ENCODE data around the gene SKP1. TPM values are rescaled to one million over a fixed set of nuclear protein-coding genes. Genes with fewer than 3 reads are reported as not detected.

The SKP1 gene
- total and polyA plus RNA-seq, 9 of the 15 experiments (the other 6 are each of a cell fraction or from before 2014, with no cell fraction given): 301 to 2,109 (median 639) TPM

GRCh38 chr5:134131578-134132350 is 45.0 kb downstream of the SKP1 start:
- BruUV-seq (replicated peaks): no TSS peak
- H3K4me1 ChIP-seq (replicated peaks in 1 of 2; ENCODE audit: control insufficient read depth in 2 of 2, insufficient read depth in 2 of 2, low read length in 2 of 2): peaks cover 0 to 17% of the 10 kb centered on the region in 2 experiments; a peak in 1 of 5 replicates
- FAIRE-seq: no peak
- ATAC-seq: no peak
- no peak overlapping the region for H2AFZ ChIP-seq (ENCODE audit: low read depth, low read length)
- peaks cover 49% of the 10 kb centered on the region; the same call in 2 of the 3 replicates for H3K36me3 ChIP-seq (ENCODE audit: control insufficient read depth, insufficient read depth, low read length)
- intact Hi-C loops (cut with micrococcal nuclease): no loop called here
- no peak for DNase-seq (ENCODE audit: extremely low read depth in 1 of 4, low spot score in 3 of 4)
- H3K79me2 ChIP-seq (ENCODE audit: control insufficient read depth, insufficient read depth, low read length): no peaks in the 10 kb centered on the region
- peaks cover 28% of the 10 kb centered on the region for H4K20me1 ChIP-seq (replicated peaks; ENCODE audit: control insufficient read depth, insufficient read depth, low read length)
- no peak overlapping the region for H3K4me2 ChIP-seq (ENCODE audit: insufficient read depth, low read length)
- peaks cover 7% of the 10 kb centered on the region for H3K9me1 ChIP-seq (ENCODE audit: control insufficient read depth, insufficient read depth, low read length)
- no peak for TF ChIP-seq SFPQ (IDR thresholded peaks at IDR 0.05; ENCODE audit: low read depth, low read length)
- no peak for TF ChIP-seq ZNF551 (CRISPR knock-in tag; IDR thresholded peaks at IDR 0.05)
- TF ChIP-seq CAMTA2 (CRISPR knock-in tag; conservative IDR thresholded peaks at IDR 0.05): no peak
- no peak for TF ChIP-seq GTF2F1 (IDR thresholded peaks at IDR 0.05; ENCODE audit: low read depth, low read length)
- TF ChIP-seq MAFG (tag; conservative IDR thresholded peaks at IDR 0.05): no peak
- TF ChIP-seq NFXL1 (CRISPR knock-in tag; IDR thresholded peaks at IDR 0.05): no peak
- no peak for TF ChIP-seq ZNF140 (CRISPR knock-in tag; IDR thresholded peaks at IDR 0.05)
- no peak for TF ChIP-seq THAP7 (CRISPR knock-in tag; IDR thresholded peaks at IDR 0.05)
- TF ChIP-seq RBM39 (optimal IDR thresholded peaks at IDR 0.05; ENCODE audit: low read depth, low read length): no peak
- TF ChIP-seq ZNF431 (CRISPR knock-in tag; IDR thresholded peaks at IDR 0.05): no peak
- no peak for TF ChIP-seq ERF (CRISPR knock-in tag; IDR thresholded peaks at IDR 0.05)
- no peak for TF ChIP-seq POLR2AphosphoS5 (IDR thresholded peaks at IDR 0.05; ENCODE audit: control insufficient read depth, insufficient read depth, low read depth, low read length)
- no peak for TF ChIP-seq ZEB2 (IDR thresholded peaks at IDR 0.05)
- TF ChIP-seq XRCC4 (IDR thresholded peaks at IDR 0.05; ENCODE audit: extremely low read depth, insufficient read depth, insufficient read length): no peak
- no peak for TF ChIP-seq POLR2H (tag; IDR thresholded peaks at IDR 0.05; ENCODE audit: low read depth)
- TF ChIP-seq PKNOX1 (IDR thresholded peaks at IDR 0.05): no peak
- TF ChIP-seq ZNF444 (CRISPR knock-in tag; IDR thresholded peaks at IDR 0.05): no peak
- ChIA-PET POLR2A (interaction anchor here (0.6 kb wide), 2 partner anchors 26 to 199 kb away, joined by 3 read pairs; no protein-coding TSS in a partner anchor), CTCF (ENCODE audit: low intra/inter-chr PET ratio) (no interaction called here)
- no peaks in the 10 kb centered on the region for H3K27me3 ChIP-seq (ENCODE audit: control insufficient read depth in 2 of 2, insufficient read depth in 2 of 2, low read length in 2 of 2)
- H3K4me3 ChIP-seq: no peak overlapping the region
- H3K9ac ChIP-seq (ENCODE audit: insufficient read depth in 1 of 2, low read depth in 2 of 2, low read length in 2 of 2): no peak overlapping the region
- H3K27ac ChIP-seq (ENCODE audit: extremely low read depth, low read depth, low read length): no peak overlapping the region
- H3K9me3 ChIP-seq (replicated peaks; ENCODE audit: control insufficient read depth, insufficient read depth, low read depth, low read length): no peaks in the 10 kb centered on the region
- in situ Hi-C loops (cut with MboI): no loop called here
- WGBS (ENCODE audit: insufficient coverage, low coverage, missing lambda C conversion rate): 86% methylated on average over 7 of the region's 7 CpGs

All from K562 (cell line).